Placental pericyte (primary cell): ENCODE measurements around the gene SUFU. TPM values are rescaled to one million over a fixed set of nuclear protein-coding genes. Genes with fewer than 3 reads are reported as not detected.

Source experiments
- small RNA-seq: library from RNA; depleted of rRNA; stranded (forward); fragments of <200 nt; gene quantifications from one replicate; pipeline ENCODE3, GENCODE V24; 2012; ENCODE audit warnings: low replicate concordance
- total RNA-seq: library from RNA; depleted of rRNA; stranded (reverse); fragments of >200 nt; gene quantifications from 2 replicates; pipeline ENCODE4 v1.2.3, GENCODE V29; 2012

The SUFU gene
- 3.9 and 5.0 TPM in 2 replicates for total RNA-seq

DNA sequence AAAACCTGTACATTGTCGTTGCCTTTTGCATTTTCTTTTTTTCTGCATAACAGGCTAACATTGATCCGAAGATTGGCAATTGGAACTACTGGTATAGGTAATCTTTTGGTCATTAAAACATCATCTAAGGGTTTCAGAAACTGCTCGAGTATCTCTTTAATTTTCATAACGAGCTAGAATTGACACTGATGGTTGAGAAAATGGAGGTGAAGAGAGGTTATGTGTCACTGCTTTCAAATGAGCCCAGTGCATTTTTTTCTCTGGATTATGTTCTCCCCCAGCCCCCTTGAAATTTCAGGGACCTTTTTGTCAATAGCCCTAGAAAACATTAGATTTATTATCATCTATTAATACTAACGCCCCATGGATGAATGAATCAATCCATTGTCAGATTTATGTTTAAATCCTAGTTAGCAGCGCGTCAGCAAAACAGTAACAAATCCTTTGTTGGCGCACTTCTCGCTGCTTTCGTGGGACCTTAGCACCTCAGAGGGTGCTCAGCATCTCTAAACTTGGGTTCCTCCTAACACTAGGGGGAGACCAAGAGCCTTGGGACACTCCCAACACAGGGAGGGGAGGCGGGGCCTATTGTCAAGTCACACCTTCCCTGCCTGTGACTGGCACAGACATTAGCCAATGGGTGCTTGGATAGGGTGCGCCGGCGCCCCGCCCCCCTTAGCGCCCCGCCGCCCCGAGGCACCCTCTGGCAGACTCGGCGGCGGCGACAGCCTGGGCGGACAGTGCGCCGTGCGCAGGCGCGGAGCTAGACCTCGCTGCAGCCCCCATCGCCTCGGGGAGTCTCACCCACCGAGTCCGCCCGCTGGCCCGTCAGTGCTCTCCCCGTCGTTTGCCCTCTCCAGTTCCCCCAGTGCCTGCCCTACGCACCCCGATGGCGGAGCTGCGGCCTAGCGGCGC lies at the start of gene SUFU:
SUFU (plus strand) TSS at position 709 of the 915 bp plus-strand sequence; CDS start at position 890, 181 bp downstream.

DNA sequence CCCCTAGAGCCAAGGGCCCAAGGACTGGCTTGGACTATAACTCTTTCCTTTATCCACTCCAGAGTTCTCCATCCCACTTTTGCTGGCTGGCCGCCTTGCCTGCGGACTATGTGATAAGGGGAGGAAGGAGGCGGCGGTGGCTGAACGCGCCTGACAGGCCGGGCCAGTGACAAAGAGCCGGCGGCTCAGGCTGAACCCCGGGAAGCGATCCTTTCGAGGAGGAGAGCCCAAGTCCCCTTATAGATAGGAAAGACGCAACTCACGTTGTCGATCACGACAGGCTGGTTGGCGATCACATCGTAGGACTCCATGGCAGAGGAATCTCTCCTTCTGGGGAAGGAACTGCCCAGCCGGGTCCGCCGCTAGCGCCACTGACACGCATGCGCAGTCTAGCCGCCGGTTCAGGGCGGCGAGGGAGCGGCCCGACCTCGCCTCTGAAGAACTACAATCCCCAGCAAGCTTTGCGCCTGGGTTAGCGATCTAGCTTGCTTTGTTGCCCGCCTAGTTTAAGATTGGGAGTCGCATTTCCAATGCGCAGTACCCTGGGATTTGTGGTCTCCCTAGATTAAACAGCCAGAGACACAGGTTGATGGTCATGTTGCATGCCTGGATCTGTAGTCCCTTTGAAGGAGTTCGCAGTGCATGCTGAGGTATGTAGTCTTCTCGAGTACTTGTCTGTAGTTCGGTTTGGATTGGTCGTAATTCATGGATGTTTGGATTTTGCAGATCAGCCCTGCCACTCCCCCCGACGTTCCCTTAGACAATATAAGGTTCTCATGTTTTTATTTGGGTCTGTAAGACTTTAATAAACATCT lies 1.2 kb upstream of the SUFU start, which contains the start of gene ACTR1A:
ACTR1A (minus strand) TSS at position 376 of the 815 bp plus-strand sequence; CDS start at position 311, 65 bp downstream.

DNA sequence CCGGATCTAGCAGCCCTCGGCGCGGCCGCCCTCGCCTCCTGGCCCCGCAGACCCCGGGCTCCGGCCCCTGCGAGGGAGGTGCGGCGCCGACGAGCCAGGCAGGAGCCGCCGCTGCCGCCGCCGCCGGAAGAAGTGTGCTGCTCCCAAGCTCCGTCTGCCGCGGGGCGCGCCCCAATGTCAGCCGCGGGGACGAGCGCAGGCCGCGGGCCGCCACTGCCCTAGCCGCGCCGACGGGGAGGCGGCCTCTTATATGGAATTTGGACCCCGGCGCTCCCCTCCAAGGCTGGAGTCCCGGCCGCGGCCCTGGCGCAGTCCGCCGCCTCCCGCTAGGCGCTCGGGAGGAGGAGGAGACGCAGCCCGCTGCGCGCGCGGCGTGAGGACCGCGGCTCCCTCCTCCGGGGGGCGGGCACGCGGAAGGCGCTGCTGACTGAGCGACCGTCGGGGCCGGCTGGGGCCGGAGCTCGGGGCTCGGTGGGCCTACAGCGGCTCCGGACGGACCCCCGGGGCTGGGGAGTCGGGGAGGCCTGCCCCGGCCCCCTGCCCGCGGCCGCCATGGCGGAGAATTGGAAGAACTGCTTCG lies 140.4 kb downstream of the SUFU start, which contains the start of gene TRIM8:
TRIM8 (plus strand) TSS at position 414 of the 580 bp plus-strand sequence; CDS start at position 553, 139 bp downstream.

Small RNA genes within 50 kb of the gene (small RNA-seq; reads per million reads assigned to genes)
- 0.23 reads per million for gene RNU6-43P

Other genes starting within 250 kb of the SUFU start
- 30.4 and 45.1 TPM in 2 replicates for gene NFKB2, start 108.3 kb upstream of the SUFU start, total RNA-seq
- gene PSD, start 85.2 kb upstream of the SUFU start, total RNA-seq = 1.1 and 2.3 TPM in 2 replicates
- gene FBXL15, start 83.1 kb upstream of the SUFU start, total RNA-seq = 5.7 and 15.8 TPM in 2 replicates
- 26.9 and 51.2 TPM in 2 replicates for gene CUEDC2, start 71.4 kb upstream of the SUFU start, total RNA-seq
- gene C10orf95, start 52.4 kb upstream of the SUFU start, total RNA-seq = not detected in 2 replicates
- 126 and 187 TPM in 2 replicates for gene ACTR1A, start 1.3 kb upstream of the SUFU start, total RNA-seq
- gene TRIM8, start 140.5 kb downstream of the SUFU start, total RNA-seq = 177 and 323 TPM in 2 replicates
- 4.8 and 5.4 TPM in 2 replicates for gene ARL3, start 210.4 kb downstream of the SUFU start, total RNA-seq
- gene SFXN2, start 210.7 kb downstream of the SUFU start, total RNA-seq = 7.7 and 9.3 TPM in 2 replicates
- gene WBP1L, start 240.0 kb downstream of the SUFU start, total RNA-seq = 44.0 and 85.0 TPM in 2 replicates